CD14-positive monocyte (primary cell): Measurements from ENCODE around the gene P2RY6. TPM values are rescaled to one million over a fixed set of nuclear protein-coding genes. Genes with fewer than 3 reads are reported as not detected.

ENCODE experiments used
- DNase-seq, 3 donors: peaks; one replicate each; pipeline ENCODE4 v3.0.0-alpha.2; 2011 to 2022
- H2AFZ ChIP-seq: 2 replicates; pipeline ENCODE4 v1.6.0; 2012; ENCODE audit warnings: mild to moderate bottlenecking, low read depth, low read length, inconsistent platforms; ENCODE audit not compliant: insufficient read depth, poor library complexity, severe bottlenecking
- H3K27ac ChIP-seq, 2 donors: 1 replicate in 1 of 2; 2 replicates in 1 of 2; pipeline ENCODE4 v1.5.1; 2012 to 2013; ENCODE audit warnings: low read length in 2 of 2, control low read depth in 1 of 2, inconsistent platforms in 1 of 2, low read depth in 1 of 2, mild to moderate bottlenecking in 1 of 2
- H3K27me3 ChIP-seq, 2 donors: one replicate each; pipeline versions ENCODE4 v1.6.0 to v1.6.1; 2011 to 2013; ENCODE audit warnings: low read length in 2 of 2; ENCODE audit not compliant: control insufficient read depth in 2 of 2, insufficient read depth in 2 of 2
- H3K36me3 ChIP-seq, 2 donors: replicated peaks in 1 of 2; 1 replicate in 1 of 2; 2 replicates in 1 of 2; pipeline versions ENCODE4 v1.5.1 to v1.6.1; 2012 to 2013; ENCODE audit warnings: low read length in 2 of 2, control low read depth in 1 of 2, inconsistent platforms in 1 of 2, mild to moderate bottlenecking in 1 of 2; ENCODE audit not compliant: insufficient read depth in 2 of 2, control insufficient read depth in 1 of 2
- H3K4me1 ChIP-seq, 2 donors: 1 replicate in 1 of 2; 2 replicates in 1 of 2; pipeline versions ENCODE4 v1.5.1 to v1.6.1; 2012 to 2013; ENCODE audit warnings: low read length in 2 of 2, control low read depth in 1 of 2, inconsistent platforms in 1 of 2, mild to moderate bottlenecking in 1 of 2, moderate library complexity in 1 of 2; ENCODE audit not compliant: insufficient read depth in 2 of 2, control insufficient read depth in 1 of 2
- H3K4me2 ChIP-seq: replicated peaks from 2 replicates; pipeline ENCODE3; 2012; ENCODE audit warnings: low read length, moderate library complexity, mild to moderate bottlenecking; ENCODE audit not compliant: poor library complexity, severe bottlenecking; ENCODE audit errors: extremely low read depth
- H3K4me3 ChIP-seq, 3 experiments: fragments of 200-600 bp in 1 of 3; sonication (generic) in 1 of 3; replicated peaks in 1 of 3; 1 replicate in 2 of 3; 2 replicates in 1 of 3; pipeline ENCODE4 v1.5.1; 2011 to 2013; ENCODE audit warnings: low read length in 3 of 3, mild to moderate bottlenecking in 3 of 3, control low read depth in 2 of 3, low read depth in 2 of 3, inconsistent platforms in 1 of 3, moderate library complexity in 1 of 3
- H3K79me2 ChIP-seq: 2 replicates; pipeline ENCODE4 v1.6.0; 2012; ENCODE audit warnings: mild to moderate bottlenecking, control low read depth, inconsistent platforms, low read length, moderate library complexity; ENCODE audit not compliant: insufficient read depth
- H3K9ac ChIP-seq: 2 replicates; pipeline ENCODE4 v1.6.0; 2017; ENCODE audit warnings: low read length, mild to moderate bottlenecking; ENCODE audit not compliant: insufficient read depth, poor library complexity, severe bottlenecking
- H3K9me3 ChIP-seq, 2 donors: replicated peaks in 1 of 2; 1 replicate in 1 of 2; 2 replicates in 1 of 2; pipeline versions ENCODE4 v1.5.1 to v1.6.1; 2012 to 2013; ENCODE audit warnings: low read length in 2 of 2, control low read depth in 1 of 2; ENCODE audit not compliant: control insufficient read depth in 1 of 2, insufficient read depth in 1 of 2
- H4K20me1 ChIP-seq: 2 replicates; pipeline ENCODE4 v1.6.0; 2012; ENCODE audit warnings: mild to moderate bottlenecking, low read length, control low read depth, moderate library complexity; ENCODE audit not compliant: insufficient read depth
- H3K27ac Mint-ChIP-seq, 7 donors: one replicate each; pipeline ENCODE4 v1.8.0; 2020; ENCODE audit warnings: mild to moderate bottlenecking in 7 of 7, mixed read lengths in 7 of 7, moderate library complexity in 6 of 7, inconsistent platforms in 2 of 7
- H3K27me3 Mint-ChIP-seq, 3 donors: one replicate each; pipeline ENCODE4 v1.8.0; 2021 to 2022; ENCODE audit warnings: low read depth in 3 of 3, mild to moderate bottlenecking in 3 of 3, mixed read lengths in 3 of 3, moderate library complexity in 3 of 3, inconsistent platforms in 1 of 3
- H3K36me3 Mint-ChIP-seq, 2 donors: one replicate each; pipeline ENCODE4 v1.8.0; 2020; ENCODE audit warnings: mixed read lengths in 2 of 2, inconsistent platforms in 1 of 2, mild to moderate bottlenecking in 1 of 2
- H3K4me1 Mint-ChIP-seq: one replicate; pipeline ENCODE4 v1.8.0; 2020; ENCODE audit warnings: mild to moderate bottlenecking, mixed read lengths
- H3K4me3 Mint-ChIP-seq, 2 donors: one replicate each; pipeline ENCODE4 v1.8.0; 2020; ENCODE audit warnings: mild to moderate bottlenecking in 2 of 2, mixed read lengths in 2 of 2, moderate library complexity in 1 of 2
- H3K9me3 Mint-ChIP-seq, 7 donors: one replicate each; pipeline ENCODE4 v1.8.0; 2020 to 2022; ENCODE audit warnings: mixed read lengths in 7 of 7, mild to moderate bottlenecking in 6 of 7, moderate library complexity in 6 of 7, inconsistent platforms in 2 of 7
- CTCF ChIP-seq: fragments of 200-600 bp; IDR thresholded peaks from one replicate; pipeline ENCODE4 v1.8.0; 2022; ENCODE audit warnings: antibody characterized with exemption, mild to moderate bottlenecking
- WGBS: methylation state at CpG from one replicate; pipeline ENCODE4 v1.1.5; 2013; ENCODE audit warnings: missing lambda C conversion rate; ENCODE audit not compliant: insufficient coverage; 5-methylcytosine and 5-hydroxymethylcytosine counted together
- intact Hi-C, 2 donors: fragments of 100-400 bp; cut with micrococcal nuclease; formaldehyde crosslinking; loops; one replicate each; pipeline versions ENCODE4 v1.15.0 to v1.15.1; 2023
- polyA plus RNA-seq, 3 donors: library from polyadenylated mRNA; depleted of rRNA in 1 of 3; unstranded in 2 of 3; stranded (reverse) in 1 of 3; fragments of 300-500 nt in 2 of 3; fragments of >200 nt in 1 of 3; fragmentation: Illumina TruSeq in 2 of 3; gene quantifications; 1 replicate in 2 of 3; 2 replicates in 1 of 3; pipeline ENCODE4 v1.2.3, GENCODE V29; 2012 to 2021

The P2RY6 gene
- polyA plus RNA-seq, 3 donors: 1.7 to 5.1 (median 1.8) TPM

DNA sequence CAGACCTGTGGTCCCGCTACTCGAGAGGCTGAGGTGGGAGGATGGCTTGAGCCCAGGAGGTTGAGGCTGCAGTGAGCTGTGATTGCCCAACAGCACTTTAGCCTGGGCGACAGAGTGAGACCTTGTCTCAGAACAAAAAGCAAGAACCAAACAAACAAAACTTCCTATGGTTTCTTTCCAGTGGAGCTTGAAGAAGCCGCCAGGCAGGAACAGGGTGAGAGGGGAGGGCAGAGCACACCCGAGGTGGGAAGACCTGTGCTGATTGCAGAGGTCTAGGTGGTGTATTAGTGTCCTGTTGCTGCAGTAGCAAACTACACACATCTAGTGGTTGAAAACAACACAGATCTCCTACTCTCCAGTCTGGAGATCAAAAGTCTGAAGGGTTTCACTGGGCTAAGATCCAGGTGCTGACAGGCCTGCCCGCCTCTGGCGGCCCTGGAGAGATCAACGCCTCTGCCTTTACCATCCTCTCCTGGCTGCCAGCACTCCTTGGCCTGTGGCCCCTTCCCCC lies 46.4 kb downstream of the P2RY6 start:
- Histone ChIP-seq H3K9me3 (no peaks in the 10 kb centered on the region), H3K36me3 (no peaks in the 10 kb centered on the region), H2AFZ (no peak overlapping the region), H3K79me2 (no peaks in the 10 kb centered on the region), H4K20me1 (no peaks in the 10 kb centered on the region), H3K4me3 (no peak overlapping the region), H3K9ac (no peak overlapping the region), H3K4me2 (no peak overlapping the region), H3K27ac (no peak overlapping the region), H3K27me3 (peaks cover 0 to 5% of the 10 kb centered on the region in 2 donors), H3K4me1 (peaks cover 11 to 25% of the 10 kb centered on the region in 2 donors)
- Mint-ChIP-seq H3K4me3 (no peak overlapping the region), H3K36me3 (peaks cover 0 to 10% of the 10 kb centered on the region in 2 donors), H3K9me3 (peaks cover 0 to 6% (median 0%) of the 10 kb centered on the region in 7 donors), H3K4me1 (peaks cover 32% of the 10 kb centered on the region), H3K27me3 (peaks cover 4 to 9% (median 6%) of the 10 kb centered on the region in 3 donors), H3K27ac (no peak overlapping the region)
- DNase-seq: no peak
- 97% methylated on average over 3 of the region's 8 CpGs for WGBS
- TF ChIP-seq CTCF: no peak
- intact Hi-C loops: no loop called here

DNA sequence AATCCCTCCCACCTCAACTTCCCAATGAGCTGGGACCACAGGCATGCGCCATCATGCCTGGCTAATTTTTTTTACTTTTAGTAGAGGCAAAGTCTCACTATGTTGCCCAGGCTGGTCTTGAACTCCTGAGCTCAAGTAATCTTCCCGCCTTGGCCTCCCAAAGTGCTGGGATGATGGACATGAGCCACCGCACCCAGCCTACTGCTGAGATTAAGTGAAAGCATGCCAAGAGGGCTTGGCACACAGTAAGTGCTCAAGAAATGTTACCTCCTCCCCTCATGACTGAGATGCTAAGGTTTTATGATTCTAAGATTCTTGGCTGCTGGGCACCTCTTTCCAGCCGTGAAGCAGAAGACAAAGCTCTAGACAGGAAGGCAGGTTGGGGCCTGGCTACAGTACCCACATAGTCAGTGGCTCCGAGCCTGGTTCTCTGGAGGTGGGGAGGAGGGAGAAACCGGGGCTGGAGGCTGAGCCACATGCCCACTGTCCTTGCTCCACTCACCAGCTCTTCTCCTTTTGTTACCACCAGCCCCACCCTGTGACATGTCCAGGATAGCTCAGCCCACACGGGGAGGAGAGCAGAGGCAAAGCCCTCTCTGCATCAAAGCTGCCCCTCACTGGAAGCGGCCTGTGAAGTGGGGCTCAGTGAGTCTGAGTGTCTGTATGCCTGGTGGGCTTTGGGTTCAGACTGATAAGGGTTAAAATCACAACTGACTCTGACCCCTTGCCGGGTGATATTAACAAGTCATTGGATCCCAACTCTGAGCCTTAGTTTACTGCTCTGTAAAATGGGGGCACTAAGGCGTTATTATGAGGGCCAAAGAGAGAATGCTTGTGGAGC lies 48.8 kb downstream of the P2RY6 start:
- Histone ChIP-seq H3K9ac (no peak overlapping the region), H3K9me3 (no peaks in the 10 kb centered on the region), H3K27ac (no peak overlapping the region), H3K4me1 (peaks cover 5 to 12% of the 10 kb centered on the region in 2 donors), H3K79me2 (no peaks in the 10 kb centered on the region), H4K20me1 (no peaks in the 10 kb centered on the region), H3K36me3 (no peaks in the 10 kb centered on the region), H3K4me3 (no peak overlapping the region), H3K27me3 (peaks cover 0 to 5% of the 10 kb centered on the region in 2 donors), H3K4me2 (no peak overlapping the region), H2AFZ (no peak overlapping the region)
- Mint-ChIP-seq H3K4me1 (peaks cover 19% of the 10 kb centered on the region), H3K27ac (peak overlapping the region in 1 of 7 donors; percentile 28), H3K36me3 (peaks cover 0 to 10% of the 10 kb centered on the region in 2 donors), H3K4me3 (peak overlapping the region in 1 of 2 donors; percentile 29), H3K9me3 (peaks cover 0 to 4% (median 0%) of the 10 kb centered on the region in 7 donors), H3K27me3 (peaks cover 4 to 9% (median 9%) of the 10 kb centered on the region in 3 donors)
- WGBS: 52% methylated on average over 4 of the region's 10 CpGs
- TF ChIP-seq CTCF: no peak
- no peak for DNase-seq
- intact Hi-C loops: no loop called here
